Stimulated activated CD4-positive, alpha-beta T cell treated with anti-CD3 and anti-CD28 coated beads, Interleukin-2, amount 100 ng/mL, for 48 hours (primary cell): ENCODE results near the gene HIVEP3.

Source experiments
- DNase-seq, 2 donors: peaks; one replicate each; pipeline ENCODE4 v3.0.0-alpha.2; 2020

HIVEP3 gene

GRCh38 chr1:41523071-41523470 is 395.7 kb downstream of the HIVEP3 start:
- no peak for DNase-seq

GRCh38 chr1:41521766-41522165 is 397.0 kb downstream of the HIVEP3 start:
- DNase-seq: no peak

- DNase-seq: no peak
Observed at GRCh38 chr1:41520951-41521752, 397.6 kb downstream of the HIVEP3 start.

GRCh38 chr1:41519667-41520066 is 399.1 kb downstream of the HIVEP3 start:
- no peak for DNase-seq

- no peak for DNase-seq
Observed at GRCh38 chr1:41518471-41518870, 400.3 kb downstream of the HIVEP3 start.

- no peak for DNase-seq
Observed at GRCh38 chr1:41517062-41517438, 401.7 kb downstream of the HIVEP3 start.

GRCh38 chr1:41516168-41517061 is 402.3 kb downstream of the HIVEP3 start:
- DNase-seq: peak; percentile 61 to 77

- DNase-seq: no peak
Observed at GRCh38 chr1:41515778-41516167, 402.9 kb downstream of the HIVEP3 start.

- DNase-seq: no peak
Observed at GRCh38 chr1:41515131-41515678, 403.5 kb downstream of the HIVEP3 start.

- no peak for DNase-seq
Observed at GRCh38 chr1:41514381-41514780, 404.3 kb downstream of the HIVEP3 start.

- DNase-seq: peak in 1 of 2 donors; percentile 30
Observed at GRCh38 chr1:41513383-41513735, 405.4 kb downstream of the HIVEP3 start.

GRCh38 chr1:41512701-41513382 is 405.9 kb downstream of the HIVEP3 start:
- DNase-seq: no peak

GRCh38 chr1:41511239-41511540 is 407.5 kb downstream of the HIVEP3 start:
- no peak for DNase-seq

GRCh38 chr1:41510531-41511238 is 408.0 kb downstream of the HIVEP3 start:
- no peak for DNase-seq

- DNase-seq: no peak
Observed at GRCh38 chr1:41509270-41509671, 409.5 kb downstream of the HIVEP3 start.

- DNase-seq: no peak
Observed at GRCh38 chr1:41508290-41508689, 410.4 kb downstream of the HIVEP3 start.

- no peak for DNase-seq
Observed at GRCh38 chr1:41507836-41508235, 410.9 kb downstream of the HIVEP3 start.

GRCh38 chr1:41507110-41507720 is 411.5 kb downstream of the HIVEP3 start:
- DNase-seq: no peak

- DNase-seq: no peak
Observed at GRCh38 chr1:41504114-41505035, 414.3 kb downstream of the HIVEP3 start.

- DNase-seq: no peak
Observed at GRCh38 chr1:41503538-41504113, 415.1 kb downstream of the HIVEP3 start.

GRCh38 chr1:41502912-41503311 is 415.8 kb downstream of the HIVEP3 start:
- no peak for DNase-seq
